Astrocyte (in vitro differentiated cells and primary cell): ENCODE data around the gene CD1D. TPM values are rescaled to one million over a fixed set of nuclear protein-coding genes. Genes with fewer than 3 reads are reported as not detected.

ENCODE experiments used
- DNase-seq: peaks from one replicate; pipeline ENCODE4 v3.0.0-alpha.2; 2010; ENCODE audit warnings: low read depth
- FAIRE-seq: peaks from 2 replicates; lab custom pipeline; 2011; peaks lifted over from hg19 to GRCh38; lab: Jason Lieb, UNC
- H2AFZ ChIP-seq: 2 replicates; pipeline ENCODE4 v1.6.0; 2012; ENCODE audit warnings: low read depth, low read length, inconsistent platforms
- H3K27ac ChIP-seq: 2 replicates; pipeline ENCODE4 v1.5.1; 2011; ENCODE audit warnings: low read depth, low read length, inconsistent platforms
- H3K27me3 ChIP-seq: 2 replicates; pipeline ENCODE4 v1.6.0; 2011; ENCODE audit warnings: low read length, inconsistent platforms; ENCODE audit not compliant: insufficient read depth
- H3K36me3 ChIP-seq: 2 replicates; pipeline ENCODE4 v1.5.1; 2011; ENCODE audit warnings: low read length, inconsistent platforms; ENCODE audit not compliant: insufficient read depth
- H3K4me1 ChIP-seq: 2 replicates; pipeline ENCODE4 v1.5.1; 2011; ENCODE audit warnings: low read length, inconsistent platforms; ENCODE audit not compliant: insufficient read depth
- H3K4me2 ChIP-seq: 2 replicates; pipeline ENCODE4 v1.6.0; 2012; ENCODE audit warnings: low read length, inconsistent platforms
- H3K4me3 ChIP-seq: 2 replicates; pipeline ENCODE4 v1.5.1; 2011; ENCODE audit warnings: low read depth, mild to moderate bottlenecking, low read length, inconsistent platforms; ENCODE audit not compliant: insufficient read depth
- H3K79me2 ChIP-seq: 2 replicates; pipeline ENCODE4 v1.6.0; 2012; ENCODE audit warnings: mild to moderate bottlenecking, low read length, inconsistent platforms; ENCODE audit not compliant: insufficient read depth
- H3K9ac ChIP-seq: 2 replicates; pipeline ENCODE4 v1.6.0; 2012; ENCODE audit warnings: mild to moderate bottlenecking, low read length, inconsistent platforms
- H3K9me3 ChIP-seq: 2 replicates; pipeline ENCODE4 v1.5.1; 2012; ENCODE audit warnings: low read depth, mild to moderate bottlenecking, low read length, inconsistent platforms; ENCODE audit not compliant: insufficient read depth
- H4K20me1 ChIP-seq: 2 replicates; pipeline ENCODE4 v1.6.0; 2012; ENCODE audit warnings: low read length, inconsistent platforms; ENCODE audit not compliant: insufficient read depth
- H3K27ac Mint-ChIP-seq: one replicate; pipeline ENCODE4 v1.8.0; 2021; ENCODE audit warnings: mild to moderate bottlenecking, mixed read lengths; ENCODE audit not compliant: unreplicated experiment
- H3K27me3 Mint-ChIP-seq: one replicate; pipeline ENCODE4 v1.8.0; 2021; ENCODE audit warnings: low read depth, mixed read lengths; ENCODE audit not compliant: unreplicated experiment
- H3K36me3 Mint-ChIP-seq: one replicate; pipeline ENCODE4 v1.8.0; 2021; ENCODE audit warnings: low read depth, mixed read lengths; ENCODE audit not compliant: unreplicated experiment
- H3K4me1 Mint-ChIP-seq: one replicate; pipeline ENCODE4 v1.8.0; 2021; ENCODE audit warnings: low read depth, mixed read lengths; ENCODE audit not compliant: unreplicated experiment
- H3K4me3 Mint-ChIP-seq: one replicate; pipeline ENCODE4 v1.8.0; 2021; ENCODE audit warnings: mild to moderate bottlenecking, moderate library complexity, mixed read lengths; ENCODE audit not compliant: unreplicated experiment
- H3K9me3 Mint-ChIP-seq: one replicate; pipeline ENCODE4 v1.8.0; 2021; ENCODE audit warnings: mild to moderate bottlenecking, mixed read lengths; ENCODE audit not compliant: unreplicated experiment
- CTCF ChIP-seq: IDR thresholded peaks from 2 replicates; pipeline ENCODE4 v1.5.1; 2011; ENCODE audit warnings: low read depth, mild to moderate bottlenecking, inconsistent platforms, low read length, moderate library complexity; ENCODE audit not compliant: insufficient read depth
- EZH2 ChIP-seq: IDR thresholded peaks from 2 replicates; pipeline ENCODE4 v1.6.1; 2012; ENCODE audit warnings: mild to moderate bottlenecking, low read length, inconsistent platforms; ENCODE audit not compliant: insufficient read depth
- total RNA-seq: library from RNA; stranded (reverse); gene quantifications from 2 replicates; pipeline ENCODE4 v1.2.1, GENCODE V29; 2021

The CD1D gene
- total RNA-seq, 1 donor from 2014 or later: 0.18 TPM

- Mint-ChIP-seq H3K9me3 (no peaks in the 10 kb centered on the region), H3K4me1 (no peaks in the 10 kb centered on the region), H3K27me3 (no peaks in the 10 kb centered on the region), H3K36me3 (no peaks in the 10 kb centered on the region), H3K4me3 (no peak overlapping the region), H3K27ac (no peak overlapping the region)
- no peak overlapping the region for H3K27ac ChIP-seq
- H3K9me3 ChIP-seq: no peaks in the 10 kb centered on the region
- no peak overlapping the region for H2AFZ ChIP-seq
- no peaks in the 10 kb centered on the region for H3K36me3 ChIP-seq
- TF ChIP-seq CTCF: no peak
- no peak for TF ChIP-seq EZH2
- H3K4me3 ChIP-seq: no peak overlapping the region
- FAIRE-seq (no peak), DNase-seq (no peak)
- no peaks in the 10 kb centered on the region for H3K27me3 ChIP-seq
- H3K4me1 ChIP-seq: no peaks in the 10 kb centered on the region
- H3K79me2 ChIP-seq: no peaks in the 10 kb centered on the region
- H3K4me2 ChIP-seq: no peak overlapping the region
- H3K9ac ChIP-seq: no peak overlapping the region
- no peaks in the 10 kb centered on the region for H4K20me1 ChIP-seq
These were observed 19.8 kb downstream of the CD1D start for GRCh38 chr1:158200527-158200926.

- Histone ChIP-seq H3K4me1 (no peaks in the 10 kb centered on the region), H3K9me3 (no peaks in the 10 kb centered on the region), H2AFZ (no peak overlapping the region), H3K4me3 (no peak overlapping the region), H3K4me2 (no peak overlapping the region), H3K27ac (no peak overlapping the region), H3K27me3 (no peaks in the 10 kb centered on the region), H3K36me3 (no peaks in the 10 kb centered on the region), H3K9ac (no peak overlapping the region), H4K20me1 (no peaks in the 10 kb centered on the region), H3K79me2 (no peaks in the 10 kb centered on the region)
- Mint-ChIP-seq H3K27me3 (no peaks in the 10 kb centered on the region), H3K4me1 (no peaks in the 10 kb centered on the region), H3K27ac (no peak overlapping the region), H3K4me3 (no peak overlapping the region), H3K36me3 (no peaks in the 10 kb centered on the region), H3K9me3 (peaks cover 1% of the 10 kb centered on the region)
- peak; percentile 36 for DNase-seq
- FAIRE-seq: peak; percentile 72
- TF ChIP-seq EZH2 (no peak), CTCF (peak; percentile 91)
These were observed 23.2 kb downstream of the CD1D start for GRCh38 chr1:158203693-158204457.

- peaks cover 1% of the 10 kb centered on the region for H3K9me3 Mint-ChIP-seq
- TF ChIP-seq EZH2: no peak
- TF ChIP-seq CTCF: no peak
- FAIRE-seq: no peak
These were observed 23.7 kb downstream of the CD1D start for GRCh38 chr1:158204458-158204827.

More at GRCh38 chr1:158204458-158204827, 23.7 kb downstream of the CD1D start:
- Mint-ChIP-seq H3K36me3 (no peaks in the 10 kb centered on the region), H3K4me3 (no peak overlapping the region), H3K27me3 (no peaks in the 10 kb centered on the region), H3K4me1 (no peaks in the 10 kb centered on the region), H3K27ac (no peak overlapping the region)
- H3K9me3 ChIP-seq: no peaks in the 10 kb centered on the region
- no peak overlapping the region for H2AFZ ChIP-seq
- no peaks in the 10 kb centered on the region for H3K4me1 ChIP-seq
- no peaks in the 10 kb centered on the region for H4K20me1 ChIP-seq
- no peak for DNase-seq
- no peaks in the 10 kb centered on the region for H3K79me2 ChIP-seq
- H3K27me3 ChIP-seq: no peaks in the 10 kb centered on the region
- H3K27ac ChIP-seq: no peak overlapping the region
- no peak overlapping the region for H3K4me3 ChIP-seq
- H3K9ac ChIP-seq: no peak overlapping the region
- no peaks in the 10 kb centered on the region for H3K36me3 ChIP-seq
- H3K4me2 ChIP-seq: no peak overlapping the region
